Activated T-cell treated with anti-CD3 and anti-CD28 coated beads, Interleukin-2, amount 50 U/mL, for 72 hours (primary cell): ENCODE measurements around the gene MYO3B. TPM values are rescaled to one million over a fixed set of nuclear protein-coding genes. Genes with fewer than 3 reads are reported as not detected.
A peak's percentile ranks its signal among the peaks of the same experiment; 100 is the strongest.

Experiments used
- ATAC-seq, 2 donors: fragments of 150-1000 bp; cut with Tn5 transposase; replicated peaks in 1 of 2; 2 replicates each; pipeline ENCODE4 v1.10.0; 2021; ENCODE audit warnings: moderate library complexity in 2 of 2, mild to moderate bottlenecking in 1 of 2
- DNase-seq, 2 donors: peaks; one replicate each; pipeline ENCODE4 v3.0.0; 2021 to 2022; ENCODE audit warnings: mixed read lengths in 1 of 2
- H3K27ac Mint-ChIP-seq: one replicate; pipeline ENCODE4 v1.8.0; 2022; ENCODE audit warnings: mild to moderate bottlenecking, moderate library complexity, mixed read lengths
- H3K27me3 Mint-ChIP-seq: one replicate; pipeline ENCODE4 v1.8.0; 2022; ENCODE audit warnings: low read depth, mixed read lengths
- H3K36me3 Mint-ChIP-seq, 2 donors: one replicate each; pipeline ENCODE4 v1.8.0; 2022; ENCODE audit warnings: mixed read lengths in 2 of 2, mild to moderate bottlenecking in 1 of 2; ENCODE audit not compliant: insufficient read depth in 2 of 2
- H3K4me1 Mint-ChIP-seq: one replicate; pipeline ENCODE4 v1.8.0; 2022; ENCODE audit warnings: low read depth, mixed read lengths
- H3K4me3 Mint-ChIP-seq, 2 donors: one replicate each; pipeline ENCODE4 v1.8.0; 2022; ENCODE audit warnings: mild to moderate bottlenecking in 2 of 2, mixed read lengths in 2 of 2, moderate library complexity in 2 of 2
- H3K9me3 Mint-ChIP-seq, 2 donors: one replicate each; pipeline ENCODE4 v1.8.0; 2022; ENCODE audit warnings: mixed read lengths in 2 of 2
- total RNA-seq, 2 donors: library from RNA; stranded (reverse); gene quantifications; one replicate each; pipeline ENCODE4 v1.2.3, GENCODE V29; 2022

Gene MYO3B
- total RNA-seq, 2 donors from 2014 or later = 3.8 to 4.1 TPM

- H3K36me3 Mint-ChIP-seq = no peaks in the 10 kb centered on the region
- no peaks in the 10 kb centered on the region for H3K9me3 Mint-ChIP-seq
- no peak overlapping the region for H3K27ac Mint-ChIP-seq
- H3K27me3 Mint-ChIP-seq = peaks cover 38% of the 10 kb centered on the region
- ATAC-seq (no peak), DNase-seq (no peak)
- no peaks in the 10 kb centered on the region for H3K4me1 Mint-ChIP-seq
- no peak overlapping the region for H3K4me3 Mint-ChIP-seq
Observed at GRCh38 chr2:170238776-170239175, 60.8 kb downstream of the MYO3B start.

DNA sequence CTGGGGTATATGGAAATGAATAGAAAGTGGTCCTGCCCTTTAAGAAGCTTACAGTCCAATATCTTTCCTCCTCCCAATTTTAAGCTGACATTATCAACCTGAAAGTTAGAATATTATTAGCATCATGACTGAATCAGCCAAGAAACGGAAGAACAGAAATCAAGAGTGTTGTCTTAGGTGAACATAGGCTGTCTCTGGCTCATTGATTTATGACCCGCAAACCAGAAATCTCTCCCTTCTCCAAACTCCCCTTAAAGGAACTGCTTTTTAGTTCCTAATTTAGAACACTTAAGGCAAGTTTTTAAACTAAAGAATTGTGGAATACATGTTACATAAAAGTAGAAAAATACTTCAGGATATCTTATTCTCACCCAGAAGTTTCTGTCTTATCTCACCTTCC is 62.7 kb downstream of the MYO3B start:
- Mint-ChIP-seq H3K4me3 (no peak overlapping the region), H3K27ac (no peak overlapping the region), H3K27me3 (peaks cover 47% of the 10 kb centered on the region), H3K9me3 (no peaks in the 10 kb centered on the region), H3K4me1 (no peaks in the 10 kb centered on the region), H3K36me3 (no peaks in the 10 kb centered on the region)
- ATAC-seq = no peak
- DNase-seq = no peak

GRCh38 chr2:170241756-170242155 is 63.8 kb downstream of the MYO3B start:
- H3K9me3 Mint-ChIP-seq = no peaks in the 10 kb centered on the region
- peaks cover 47% of the 10 kb centered on the region for H3K27me3 Mint-ChIP-seq
- no peaks in the 10 kb centered on the region for H3K4me1 Mint-ChIP-seq
- DNase-seq = no peak
- no peak overlapping the region for H3K27ac Mint-ChIP-seq
- no peak for ATAC-seq
- H3K36me3 Mint-ChIP-seq = no peaks in the 10 kb centered on the region
- H3K4me3 Mint-ChIP-seq = no peak overlapping the region

DNA sequence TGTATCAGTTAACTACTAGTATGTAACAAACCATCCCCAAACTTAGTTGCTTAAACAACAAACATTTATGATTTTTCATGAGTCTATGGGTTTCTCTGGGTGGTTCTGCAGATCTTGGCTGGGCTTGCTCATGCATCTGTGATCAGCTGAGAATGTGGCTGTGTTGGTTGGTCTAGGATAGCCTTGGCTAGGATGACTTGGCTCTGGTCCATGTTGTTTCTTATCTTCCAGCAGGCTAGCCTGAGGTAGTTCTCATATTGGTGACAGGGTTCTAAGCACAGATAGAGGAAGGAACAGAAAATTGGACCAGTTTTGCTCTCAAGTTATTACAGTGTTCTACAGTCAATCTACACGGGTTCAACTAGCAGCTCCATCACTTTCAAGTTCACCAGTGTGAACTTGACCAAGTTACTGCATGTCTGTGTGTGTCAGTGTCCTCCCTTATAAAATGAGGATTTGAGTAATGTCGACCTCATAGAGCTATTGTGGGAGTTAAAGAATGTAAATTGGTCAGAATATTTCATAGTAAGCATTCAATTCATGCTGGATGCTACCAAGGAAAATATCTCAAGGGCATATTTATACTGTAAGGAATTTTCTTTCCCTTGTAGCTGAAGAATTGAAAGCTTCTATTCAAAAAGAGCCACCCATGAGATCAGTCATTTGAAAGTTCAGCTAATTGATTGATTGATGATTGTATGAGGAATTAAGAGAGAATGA is 65.3 kb downstream of the MYO3B start:
- no peaks in the 10 kb centered on the region for H3K9me3 Mint-ChIP-seq
- no peak overlapping the region for H3K27ac Mint-ChIP-seq
- ATAC-seq = no peak
- H3K4me1 Mint-ChIP-seq = no peaks in the 10 kb centered on the region
- no peak overlapping the region for H3K4me3 Mint-ChIP-seq
- no peaks in the 10 kb centered on the region for H3K36me3 Mint-ChIP-seq
- peaks cover 50% of the 10 kb centered on the region for H3K27me3 Mint-ChIP-seq
- DNase-seq = no peak

GRCh38 chr2:170243898-170244297 is 66.0 kb downstream of the MYO3B start:
- Mint-ChIP-seq H3K36me3 (no peaks in the 10 kb centered on the region), H3K4me3 (no peak overlapping the region), H3K27me3 (peaks cover 49% of the 10 kb centered on the region), H3K9me3 (no peaks in the 10 kb centered on the region), H3K4me1 (no peaks in the 10 kb centered on the region), H3K27ac (no peak overlapping the region)
- no peak for DNase-seq
- peak in 1 of 2 donors; percentile 21 for ATAC-seq

DNA sequence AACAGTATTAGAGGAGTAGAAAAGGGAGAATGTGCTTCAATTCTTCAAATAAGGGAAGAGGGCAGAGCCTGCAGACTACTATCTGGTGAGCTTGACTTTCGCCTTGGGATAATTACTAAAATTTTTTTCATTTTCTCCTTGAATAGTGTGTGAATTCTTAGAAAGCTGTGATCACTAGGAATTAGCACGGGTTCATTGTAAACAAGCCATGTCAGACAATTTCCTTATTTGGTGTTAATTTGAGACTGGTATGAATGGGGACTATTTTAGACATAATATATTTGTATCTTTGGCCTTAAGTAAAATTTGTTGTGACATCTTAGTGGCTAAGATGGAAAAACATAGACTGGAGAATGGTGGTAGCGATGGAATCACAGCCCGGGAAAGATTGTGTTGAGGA is 66.6 kb downstream of the MYO3B start:
- H3K4me1 Mint-ChIP-seq = no peaks in the 10 kb centered on the region
- no peak for ATAC-seq
- H3K27me3 Mint-ChIP-seq = peaks cover 46% of the 10 kb centered on the region
- H3K27ac Mint-ChIP-seq = no peak overlapping the region
- no peaks in the 10 kb centered on the region for H3K9me3 Mint-ChIP-seq
- no peaks in the 10 kb centered on the region for H3K36me3 Mint-ChIP-seq
- DNase-seq = no peak
- no peak overlapping the region for H3K4me3 Mint-ChIP-seq

GRCh38 chr2:170245312-170245711 is 67.4 kb downstream of the MYO3B start:
- Mint-ChIP-seq H3K36me3 (no peaks in the 10 kb centered on the region), H3K9me3 (no peaks in the 10 kb centered on the region), H3K4me1 (no peaks in the 10 kb centered on the region), H3K27ac (no peak overlapping the region), H3K27me3 (peaks cover 46% of the 10 kb centered on the region), H3K4me3 (no peak overlapping the region)
- DNase-seq (no peak), ATAC-seq (no peak)

- DNase-seq = no peak
- peaks cover 47% of the 10 kb centered on the region for H3K27me3 Mint-ChIP-seq
- no peaks in the 10 kb centered on the region for H3K36me3 Mint-ChIP-seq
- H3K4me1 Mint-ChIP-seq = no peaks in the 10 kb centered on the region
- H3K27ac Mint-ChIP-seq = no peak overlapping the region
- H3K4me3 Mint-ChIP-seq = no peak overlapping the region
- ATAC-seq = no peak
- no peaks in the 10 kb centered on the region for H3K9me3 Mint-ChIP-seq
Observed at GRCh38 chr2:170247333-170247732, 69.4 kb downstream of the MYO3B start.

DNA sequence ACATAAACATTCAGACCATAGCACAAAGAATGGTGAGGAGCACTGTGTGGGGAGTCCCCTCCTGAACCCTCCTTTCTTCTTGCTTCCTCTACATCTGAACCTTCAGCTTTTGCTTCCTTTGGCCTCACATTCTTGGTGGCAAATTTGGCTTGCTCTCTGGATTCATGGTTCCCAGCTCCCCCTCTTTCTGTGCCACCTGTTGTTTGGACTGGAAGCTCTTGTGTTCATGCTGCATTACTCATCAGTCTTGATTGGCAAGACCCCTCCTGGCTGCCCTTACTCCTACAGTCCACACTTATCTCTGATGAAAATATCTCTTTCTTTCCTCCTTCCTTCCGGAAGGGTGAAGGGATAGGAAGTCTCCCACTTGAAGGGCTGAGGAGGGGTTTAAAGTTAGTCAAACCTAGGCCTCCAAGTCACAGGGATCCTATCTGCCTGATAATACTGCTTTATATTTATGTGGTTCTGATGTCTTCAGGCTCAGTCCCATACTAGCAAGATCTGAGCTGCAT is 70.0 kb downstream of the MYO3B start:
- Mint-ChIP-seq H3K4me1 (no peaks in the 10 kb centered on the region), H3K4me3 (no peak overlapping the region), H3K27ac (no peak overlapping the region), H3K27me3 (peaks cover 53% of the 10 kb centered on the region), H3K9me3 (no peaks in the 10 kb centered on the region), H3K36me3 (no peaks in the 10 kb centered on the region)
- DNase-seq = no peak
- ATAC-seq = no peak

GRCh38 chr2:170248574-170249393 is 70.8 kb downstream of the MYO3B start:
- Mint-ChIP-seq H3K36me3 (peaks cover 0 to 1% of the 10 kb centered on the region in 2 donors), H3K4me3 (no peak overlapping the region), H3K27ac (no peak overlapping the region), H3K9me3 (no peaks in the 10 kb centered on the region), H3K27me3 (peaks cover 61% of the 10 kb centered on the region), H3K4me1 (no peaks in the 10 kb centered on the region)
- DNase-seq (no peak), ATAC-seq (no peak)

DNA sequence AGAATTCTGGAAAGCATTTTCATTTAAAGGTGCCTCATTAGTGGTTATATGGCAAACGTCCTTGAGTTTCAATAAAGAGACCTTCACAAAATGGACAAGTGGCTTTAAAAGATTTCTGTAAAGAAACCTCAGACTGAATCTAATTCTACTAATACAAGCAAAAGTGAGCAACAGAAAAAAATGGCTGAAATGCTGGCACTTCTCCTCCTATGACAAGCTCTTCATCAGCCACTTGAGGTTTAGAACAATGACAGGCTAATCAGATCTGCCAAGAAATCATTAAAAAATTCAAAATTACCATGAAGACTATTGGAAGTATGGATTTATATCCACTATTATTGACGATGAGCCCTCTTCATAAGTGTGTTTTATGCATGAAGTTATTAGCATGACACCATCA is 71.8 kb downstream of the MYO3B start:
- ATAC-seq = no peak
- peaks cover 0 to 1% of the 10 kb centered on the region in 2 donors for H3K36me3 Mint-ChIP-seq
- no peak overlapping the region for H3K27ac Mint-ChIP-seq
- peaks cover 66% of the 10 kb centered on the region for H3K27me3 Mint-ChIP-seq
- no peak for DNase-seq
- H3K9me3 Mint-ChIP-seq = no peaks in the 10 kb centered on the region
- no peak overlapping the region for H3K4me3 Mint-ChIP-seq
- no peaks in the 10 kb centered on the region for H3K4me1 Mint-ChIP-seq

GRCh38 chr2:170250584-170250983 is 72.6 kb downstream of the MYO3B start:
- Mint-ChIP-seq H3K4me3 (no peak overlapping the region), H3K36me3 (peaks cover 0 to 1% of the 10 kb centered on the region in 2 donors), H3K9me3 (no peaks in the 10 kb centered on the region), H3K4me1 (no peaks in the 10 kb centered on the region), H3K27me3 (peaks cover 70% of the 10 kb centered on the region), H3K27ac (no peak overlapping the region)
- DNase-seq (no peak), ATAC-seq (no peak)

- Mint-ChIP-seq H3K4me1 (no peaks in the 10 kb centered on the region), H3K36me3 (peaks cover 0 to 1% of the 10 kb centered on the region in 2 donors), H3K4me3 (no peak overlapping the region), H3K27ac (no peak overlapping the region), H3K27me3 (peaks cover 84% of the 10 kb centered on the region), H3K9me3 (no peaks in the 10 kb centered on the region)
- DNase-seq (no peak), ATAC-seq (no peak)
Observed at GRCh38 chr2:170252414-170252813, 74.5 kb downstream of the MYO3B start.
